AG04450 (cell line): ENCODE results near the gene CFLAR. TPM values are rescaled to one million over a fixed set of nuclear protein-coding genes. Genes with fewer than 3 reads are reported as not detected.
A peak's percentile ranks its signal among the peaks of the same experiment; 100 is the strongest.

Experiments used
- CTCF ChIA-PET: fragments of 300-600, 350-600 bp; formaldehyde crosslinking; extraction: SDS; loops from one replicate; lab custom pipeline; 2022; ENCODE audit warnings: antibody characterized with exemption, inconsistent platforms; lab: Charles Lee
- POLR2A ChIA-PET: fragments of 350-600 bp; formaldehyde crosslinking; extraction: SDS; loops from one replicate; lab custom pipeline; 2021; ENCODE audit warnings: antibody characterized with exemption, inconsistent platforms; lab: Yijun Ruan, JAX
- DNase-seq: peaks from one replicate; pipeline ENCODE4 v3.0.0-alpha.2; 2011; ENCODE audit warnings: low read depth, low spot score
- H3K27ac ChIP-seq: one replicate; pipeline ENCODE4 v1.5.1; 2012; ENCODE audit warnings: low read depth, low read length, control low read depth
- H3K27me3 ChIP-seq: one replicate; pipeline ENCODE4 v1.6.0; 2012; ENCODE audit warnings: low read length; ENCODE audit not compliant: control insufficient read depth, insufficient read depth
- H3K4me3 ChIP-seq: 2 replicates; pipeline ENCODE4 v1.5.1; 2011; ENCODE audit warnings: mild to moderate bottlenecking, low read depth, low read length, control low read depth
- H3K9me3 ChIP-seq: 2 replicates; pipeline ENCODE4 v1.5.1; 2012; ENCODE audit warnings: low read length; ENCODE audit not compliant: control insufficient read depth, insufficient read depth
- polyA plus RNA-seq: library from polyadenylated mRNA; depleted of rRNA; stranded (reverse); fragments of >200 nt; gene quantifications from 2 replicates; pipeline ENCODE4 v1.2.3, GENCODE V29; 2011
- TF ChIP-seq, protein P1 (sequence below): IDR thresholded peaks from 2 replicates; pipeline ENCODE4 v1.5.1; 2011; ENCODE audit warnings: low read depth, low read length, control low read depth, inconsistent platforms

The CFLAR gene
- polyA plus RNA-seq, 1 experiment: 36.3 TPM

DNA sequence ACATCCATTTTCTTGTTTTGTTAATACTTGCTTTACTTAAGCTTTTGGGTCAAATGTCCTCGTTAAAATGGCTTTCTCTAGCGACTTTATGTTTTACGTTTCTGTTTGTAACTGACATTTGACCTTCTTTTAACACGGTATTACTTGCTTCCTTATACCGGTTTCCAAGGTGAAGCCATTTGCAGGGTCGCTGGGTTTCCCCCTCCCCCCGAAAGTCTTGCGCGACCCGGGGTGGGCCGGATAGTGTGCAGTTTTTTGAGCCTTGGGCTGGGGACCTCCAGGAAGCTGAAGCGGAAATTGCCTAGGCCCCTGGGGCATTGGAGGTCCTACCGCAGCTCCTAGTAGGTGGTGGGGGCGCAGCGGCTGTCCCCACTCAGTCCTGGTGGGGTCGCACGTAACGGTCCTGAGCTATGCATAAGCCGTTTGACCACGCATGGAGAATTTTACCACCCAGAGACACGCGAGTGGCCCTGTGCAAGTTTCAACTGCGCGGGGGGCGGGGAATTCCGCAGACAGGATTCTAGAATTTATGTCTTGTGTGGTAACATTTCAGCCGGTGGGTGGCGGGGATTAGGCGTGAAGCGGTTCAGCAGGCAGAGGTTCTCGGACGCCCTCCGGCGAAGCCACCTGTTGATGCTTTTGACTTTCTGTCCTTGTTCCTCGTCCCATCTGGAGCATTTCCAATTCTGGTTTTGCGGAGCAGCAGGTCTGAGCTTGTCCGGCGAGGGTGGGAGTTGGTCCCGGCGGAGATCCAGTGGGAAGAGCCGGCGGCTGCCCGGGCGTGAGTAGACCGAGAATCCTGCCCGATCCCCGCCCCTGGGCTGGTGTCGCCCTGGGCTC lies 2.4 kb downstream of the CFLAR start:
- DNase-seq: peak; percentile 37
- TF ChIP-seq, protein P1, sequence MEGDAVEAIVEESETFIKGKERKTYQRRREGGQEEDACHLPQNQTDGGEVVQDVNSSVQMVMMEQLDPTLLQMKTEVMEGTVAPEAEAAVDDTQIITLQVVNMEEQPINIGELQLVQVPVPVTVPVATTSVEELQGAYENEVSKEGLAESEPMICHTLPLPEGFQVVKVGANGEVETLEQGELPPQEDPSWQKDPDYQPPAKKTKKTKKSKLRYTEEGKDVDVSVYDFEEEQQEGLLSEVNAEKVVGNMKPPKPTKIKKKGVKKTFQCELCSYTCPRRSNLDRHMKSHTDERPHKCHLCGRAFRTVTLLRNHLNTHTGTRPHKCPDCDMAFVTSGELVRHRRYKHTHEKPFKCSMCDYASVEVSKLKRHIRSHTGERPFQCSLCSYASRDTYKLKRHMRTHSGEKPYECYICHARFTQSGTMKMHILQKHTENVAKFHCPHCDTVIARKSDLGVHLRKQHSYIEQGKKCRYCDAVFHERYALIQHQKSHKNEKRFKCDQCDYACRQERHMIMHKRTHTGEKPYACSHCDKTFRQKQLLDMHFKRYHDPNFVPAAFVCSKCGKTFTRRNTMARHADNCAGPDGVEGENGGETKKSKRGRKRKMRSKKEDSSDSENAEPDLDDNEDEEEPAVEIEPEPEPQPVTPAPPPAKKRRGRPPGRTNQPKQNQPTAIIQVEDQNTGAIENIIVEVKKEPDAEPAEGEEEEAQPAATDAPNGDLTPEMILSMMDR: peak; percentile 51
- Histone ChIP-seq H3K27ac (peak overlapping the region; percentile 99), H3K4me3 (peak overlapping the region; percentile 80), H3K27me3 (no peaks in the 10 kb centered on the region), H3K9me3 (peaks cover 6% of the 10 kb centered on the region; the same call in 1 of the 2 replicates)
- POLR2A ChIA-PET: interaction anchor here (0.5 to 1.4 kb wide), 3 partner anchors 33 to 53 kb away, joined by 3 read pairs; no protein-coding TSS in a partner anchor
- CTCF ChIA-PET: interaction anchor here (0.5 to 4.2 kb wide), 8 partner anchors 11 to 186 kb away, joined by 3 to 43 read pairs (median 6); no protein-coding TSS in a partner anchor

DNA sequence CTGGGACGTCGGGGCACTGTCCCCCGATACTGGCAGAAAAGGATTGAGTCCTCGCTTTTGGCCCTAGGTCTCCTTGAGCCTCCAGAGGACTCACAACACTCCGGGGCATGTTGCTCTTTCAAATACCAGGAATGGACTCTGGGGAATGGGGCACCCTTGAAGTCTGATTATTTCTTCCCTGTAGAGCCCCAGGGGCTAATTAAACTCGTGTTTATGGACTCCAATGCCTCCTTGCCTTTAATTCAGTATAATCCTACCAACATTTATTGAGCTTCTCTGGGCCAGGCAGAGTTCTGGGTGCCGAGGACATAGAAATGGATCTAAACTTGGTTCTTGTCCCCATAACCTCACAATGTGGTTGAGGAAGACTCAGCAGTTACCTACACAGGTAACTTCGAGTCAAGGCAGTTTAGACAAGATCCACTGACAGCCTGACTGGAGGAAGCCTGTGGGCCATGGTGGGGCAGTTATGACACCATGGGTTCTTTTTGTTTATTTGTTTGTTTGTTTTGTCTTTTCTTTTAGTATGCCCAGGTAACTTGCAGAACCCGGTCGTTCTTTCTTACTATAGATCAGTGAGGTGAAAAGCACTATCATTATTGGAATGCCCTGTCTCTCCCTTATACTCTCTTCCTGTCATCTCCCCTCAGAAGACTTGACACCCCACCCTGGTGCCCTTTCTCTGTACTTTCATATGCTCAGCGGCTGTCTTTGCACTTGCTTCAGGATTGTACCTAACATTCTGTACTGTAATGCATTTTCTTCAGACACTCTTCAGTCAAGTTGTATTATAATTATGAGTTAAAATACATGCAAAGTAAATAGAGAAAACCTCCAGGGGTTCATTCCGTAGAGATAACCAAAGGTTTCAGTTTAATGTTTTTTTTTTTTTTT lies 3.2 kb downstream of the CFLAR start:
- CTCF ChIA-PET: interaction anchor here (0.6 to 4.2 kb wide), 5 partner anchors 10 to 113 kb away, joined by 3 to 43 read pairs (median 8); no protein-coding TSS in a partner anchor
- TF ChIP-seq, protein P1: no peak
- Histone ChIP-seq H3K9me3 (peaks cover 6% of the 10 kb centered on the region; the same call in 1 of the 2 replicates), H3K4me3 (peak overlapping the region; percentile 80), H3K27me3 (no peaks in the 10 kb centered on the region), H3K27ac (peak overlapping the region; percentile 99)
- POLR2A ChIA-PET: no interaction called here
- DNase-seq: peak; percentile 8

DNA sequence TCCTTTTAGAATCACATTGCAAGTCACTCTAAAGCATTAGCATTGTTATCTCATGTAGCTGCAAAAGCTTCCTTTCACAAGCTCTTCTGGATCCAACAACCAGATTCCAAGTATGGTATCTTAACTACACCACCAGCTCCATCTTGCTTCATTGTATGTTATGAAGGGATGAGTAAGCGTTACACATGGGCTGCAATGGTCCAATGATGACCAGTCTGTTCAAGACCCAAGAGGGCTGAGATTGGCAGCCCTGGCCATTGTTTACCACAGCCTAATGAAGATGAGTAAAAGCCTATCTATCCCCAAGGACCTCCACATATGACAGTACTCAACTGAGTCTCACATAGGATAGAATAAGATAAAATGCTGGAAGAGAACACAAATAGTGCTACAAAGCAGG lies 6.3 kb downstream of the CFLAR start:
- ChIA-PET CTCF (interaction anchor here (1.1 kb wide), 1 partner anchor 36 kb away, joined by 4 read pairs; no protein-coding TSS in a partner anchor), POLR2A (no interaction called here)
- TF ChIP-seq, protein P1: no peak
- Histone ChIP-seq H3K4me3 (no peak overlapping the region), H3K27ac (no peak overlapping the region), H3K9me3 (no peaks in the 10 kb centered on the region), H3K27me3 (no peaks in the 10 kb centered on the region)
- DNase-seq: no peak

DNA sequence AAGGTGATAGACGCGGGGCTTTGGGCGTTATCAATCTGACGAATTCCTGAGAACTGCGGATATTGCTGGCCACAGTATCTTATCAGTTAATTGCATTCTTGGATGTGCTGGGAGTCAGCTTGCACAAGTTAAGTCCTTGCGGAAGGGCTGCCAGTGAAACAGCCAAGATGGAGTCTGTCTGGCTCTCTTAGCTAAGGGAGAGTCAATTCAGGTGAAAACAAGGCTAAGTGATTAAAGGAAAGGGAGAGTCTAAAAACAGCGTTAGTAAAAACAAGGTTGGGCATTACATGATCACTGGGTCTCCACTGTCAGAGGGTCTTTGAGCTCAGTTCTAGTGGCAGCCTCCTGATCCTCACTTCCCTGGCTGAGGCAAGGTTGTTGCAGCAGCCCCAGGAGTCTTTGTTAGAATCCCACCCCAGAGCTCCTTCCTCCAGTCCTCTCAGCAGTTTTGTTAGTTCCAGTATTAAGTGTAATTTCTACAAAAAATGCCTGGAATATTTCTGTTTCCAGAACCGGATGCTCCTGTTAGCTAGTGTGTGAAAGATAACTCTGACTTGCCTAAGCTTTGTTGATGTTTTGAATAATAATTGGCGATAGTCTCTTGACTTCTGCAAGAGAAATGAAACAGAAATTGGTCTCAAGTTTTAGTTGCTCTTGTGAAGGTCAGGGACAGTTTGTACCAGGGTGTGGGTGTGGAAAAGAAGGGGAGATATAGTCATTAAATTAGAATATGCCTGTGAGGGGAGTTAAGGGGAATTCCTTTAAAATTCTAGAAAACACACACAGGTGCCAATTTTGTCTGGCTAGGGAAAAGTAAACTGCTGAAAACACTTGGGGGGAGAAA lies 10.6 kb downstream of the CFLAR start:
- no peak for DNase-seq
- peak overlapping the region; percentile 77 for H3K27ac ChIP-seq
- no peaks in the 10 kb centered on the region for H3K27me3 ChIP-seq
- no peak overlapping the region for H3K4me3 ChIP-seq
- TF ChIP-seq, protein P1: no peak
- H3K9me3 ChIP-seq: no peaks in the 10 kb centered on the region
- CTCF ChIA-PET: interaction anchor here (1.0 kb wide), 1 partner anchor 24 kb away, joined by 3 read pairs; no protein-coding TSS in a partner anchor
- POLR2A ChIA-PET: no interaction called here
